SK-N-MC (cell line): ENCODE measurements around the gene ALOX5.

Source experiments
- EZH2 ChIP-seq: fragments of 200-600 bp; sonication (generic); IDR thresholded peaks from one replicate; pipeline ENCODE4 v1.6.1; 2017; ENCODE audit warnings: antibody characterized with exemption
- POLR2AphosphoS5 ChIP-seq: IDR thresholded peaks from 2 replicates; pipeline ENCODE4 v1.6.1; 2012; ENCODE audit warnings: mild to moderate bottlenecking, low read depth, low read length, borderline replicate concordance

GRCh38 chr10:45373576-45374349, at the start of gene ALOX5:
- TF ChIP-seq POLR2AphosphoS5 (no peak), EZH2 (no peak)
